ENCODE measurements around the gene CEP250.
A peak's percentile ranks its signal among the peaks of the same experiment; 100 is the strongest.

The CEP250 gene

GRCh38 chr20:35454881-35455609, at the start of gene CEP250:
Gene CEP250, plus strand, starts transcription at chr20:35455598. Its CDS starts 6,770 bp downstream, at chr20:35462368.
- peak within 1 kb of the TSS; percentile 98 for H3K9ac ChIP-seq (ENCODE audit: low read length)

GRCh38 chr20:35405775-35406174, 49.6 kb upstream of the CEP250 start:
- Histone ChIP-seq H3K4me3 (ENCODE audit: low read length) (no peak overlapping the region), H3K9me3 (ENCODE audit: control insufficient read depth, low read length) (peaks cover 4% of the 10 kb centered on the region), H3K4me1 (ENCODE audit: control insufficient read depth, insufficient read depth, low read length) (peaks cover 2% of the 10 kb centered on the region), H3K9ac (ENCODE audit: low read length) (no peak overlapping the region), H3K27me3 (replicated peaks; ENCODE audit: control insufficient read depth, insufficient read depth, low read length) (no peaks in the 10 kb centered on the region), H3K36me3 (ENCODE audit: control insufficient read depth, insufficient read depth, low read length, severe bottlenecking) (peaks cover 41% of the 10 kb centered on the region)
- no peak for DNase-seq (ENCODE audit: low read depth)

More at GRCh38 chr20:35454881-35455609, at the start of gene CEP250:
- Histone ChIP-seq H3K27me3 (replicated peaks; ENCODE audit: control insufficient read depth, insufficient read depth, low read length) (no peaks in the 10 kb centered on the region), H3K4me3 (ENCODE audit: low read length) (peak within 1 kb of the TSS; percentile 99), H3K36me3 (ENCODE audit: control insufficient read depth, insufficient read depth, low read length, severe bottlenecking) (peaks cover 3% of the 10 kb centered on the region), H3K4me1 (ENCODE audit: control insufficient read depth, insufficient read depth, low read length) (peaks cover 9% of the 10 kb centered on the region), H3K9me3 (ENCODE audit: control insufficient read depth, low read length) (no peaks in the 10 kb centered on the region)
- peak; percentile 97 for DNase-seq (ENCODE audit: low read depth)

GRCh38 chr20:35408270-35408669, 47.1 kb upstream of the CEP250 start:
- Histone ChIP-seq H3K27me3 (replicated peaks; ENCODE audit: control insufficient read depth, insufficient read depth, low read length) (no peaks in the 10 kb centered on the region), H3K4me1 (ENCODE audit: control insufficient read depth, insufficient read depth, low read length) (peaks cover 7% of the 10 kb centered on the region), H3K4me3 (ENCODE audit: low read length) (no peak overlapping the region), H3K9me3 (ENCODE audit: control insufficient read depth, low read length) (peaks cover 4% of the 10 kb centered on the region), H3K9ac (ENCODE audit: low read length) (no peak overlapping the region), H3K36me3 (ENCODE audit: control insufficient read depth, insufficient read depth, low read length, severe bottlenecking) (peaks cover 35% of the 10 kb centered on the region)
- DNase-seq (ENCODE audit: low read depth) = no peak

- Histone ChIP-seq H3K27me3 (replicated peaks; ENCODE audit: control insufficient read depth, insufficient read depth, low read length) (no peaks in the 10 kb centered on the region), H3K9ac (ENCODE audit: low read length) (no peak overlapping the region), H3K4me1 (ENCODE audit: control insufficient read depth, insufficient read depth, low read length) (peaks cover 7% of the 10 kb centered on the region), H3K4me3 (ENCODE audit: low read length) (no peak overlapping the region), H3K9me3 (ENCODE audit: control insufficient read depth, low read length) (peaks cover 4% of the 10 kb centered on the region), H3K36me3 (ENCODE audit: control insufficient read depth, insufficient read depth, low read length, severe bottlenecking) (peaks cover 34% of the 10 kb centered on the region)
- DNase-seq (ENCODE audit: low read depth) = no peak
Observed at GRCh38 chr20:35409542-35409941, 45.9 kb upstream of the CEP250 start.

GRCh38 chr20:35410613-35411012, 44.8 kb upstream of the CEP250 start:
- no peak for DNase-seq (ENCODE audit: low read depth)
- H3K9me3 ChIP-seq (ENCODE audit: control insufficient read depth, low read length) = peaks cover 4% of the 10 kb centered on the region
- peaks cover 34% of the 10 kb centered on the region for H3K36me3 ChIP-seq (ENCODE audit: control insufficient read depth, insufficient read depth, low read length, severe bottlenecking)
- H3K27me3 ChIP-seq (replicated peaks; ENCODE audit: control insufficient read depth, insufficient read depth, low read length) = no peaks in the 10 kb centered on the region
- peak overlapping the region; percentile 99 for H3K4me3 ChIP-seq (ENCODE audit: low read length)
- peaks cover 7% of the 10 kb centered on the region for H3K4me1 ChIP-seq (ENCODE audit: control insufficient read depth, insufficient read depth, low read length)
- H3K9ac ChIP-seq (ENCODE audit: low read length) = peak overlapping the region; percentile 95

- H3K27me3 ChIP-seq (replicated peaks; ENCODE audit: control insufficient read depth, insufficient read depth, low read length) = no peaks in the 10 kb centered on the region
- H3K36me3 ChIP-seq (ENCODE audit: control insufficient read depth, insufficient read depth, low read length, severe bottlenecking) = no peaks in the 10 kb centered on the region
- no peaks in the 10 kb centered on the region for H3K9me3 ChIP-seq (ENCODE audit: control insufficient read depth, low read length)
- H3K4me3 ChIP-seq (ENCODE audit: low read length) = no peak overlapping the region
- no peak for DNase-seq (ENCODE audit: low read depth)
- H3K4me1 ChIP-seq (ENCODE audit: control insufficient read depth, insufficient read depth, low read length) = no peaks in the 10 kb centered on the region
- no peak overlapping the region for H3K9ac ChIP-seq (ENCODE audit: low read length)
Observed at GRCh38 chr20:35421322-35421721, 34.1 kb upstream of the CEP250 start.

- no peaks in the 10 kb centered on the region for H3K9me3 ChIP-seq (ENCODE audit: control insufficient read depth, low read length)
- no peaks in the 10 kb centered on the region for H3K27me3 ChIP-seq (replicated peaks; ENCODE audit: control insufficient read depth, insufficient read depth, low read length)
- peaks cover 25% of the 10 kb centered on the region for H3K4me1 ChIP-seq (ENCODE audit: control insufficient read depth, insufficient read depth, low read length)
- no peak overlapping the region for H3K9ac ChIP-seq (ENCODE audit: low read length)
- no peak for DNase-seq (ENCODE audit: low read depth)
- H3K4me3 ChIP-seq (ENCODE audit: low read length) = no peak overlapping the region
- H3K36me3 ChIP-seq (ENCODE audit: control insufficient read depth, insufficient read depth, low read length, severe bottlenecking) = peaks cover 8% of the 10 kb centered on the region
Observed at GRCh38 chr20:35431621-35432429, 23.6 kb upstream of the CEP250 start.

- no peak overlapping the region for H3K9ac ChIP-seq (ENCODE audit: low read length)
- no peaks in the 10 kb centered on the region for H3K27me3 ChIP-seq (replicated peaks; ENCODE audit: control insufficient read depth, insufficient read depth, low read length)
- peaks cover 8% of the 10 kb centered on the region for H3K36me3 ChIP-seq (ENCODE audit: control insufficient read depth, insufficient read depth, low read length, severe bottlenecking)
- H3K9me3 ChIP-seq (ENCODE audit: control insufficient read depth, low read length) = no peaks in the 10 kb centered on the region
- no peak overlapping the region for H3K4me3 ChIP-seq (ENCODE audit: low read length)
- DNase-seq (ENCODE audit: low read depth) = no peak
- peaks cover 27% of the 10 kb centered on the region for H3K4me1 ChIP-seq (ENCODE audit: control insufficient read depth, insufficient read depth, low read length)
Observed at GRCh38 chr20:35432430-35432735, 23.0 kb upstream of the CEP250 start.

GRCh38 chr20:35433337-35433736, 22.1 kb upstream of the CEP250 start:
- no peak overlapping the region for H3K9ac ChIP-seq (ENCODE audit: low read length)
- H3K4me3 ChIP-seq (ENCODE audit: low read length) = no peak overlapping the region
- no peaks in the 10 kb centered on the region for H3K27me3 ChIP-seq (replicated peaks; ENCODE audit: control insufficient read depth, insufficient read depth, low read length)
- H3K9me3 ChIP-seq (ENCODE audit: control insufficient read depth, low read length) = no peaks in the 10 kb centered on the region
- peaks cover 8% of the 10 kb centered on the region for H3K36me3 ChIP-seq (ENCODE audit: control insufficient read depth, insufficient read depth, low read length, severe bottlenecking)
- no peak for DNase-seq (ENCODE audit: low read depth)
- H3K4me1 ChIP-seq (ENCODE audit: control insufficient read depth, insufficient read depth, low read length) = peaks cover 35% of the 10 kb centered on the region

- peak overlapping the region; percentile 13 for H3K4me3 ChIP-seq (ENCODE audit: low read length)
- H3K36me3 ChIP-seq (ENCODE audit: control insufficient read depth, insufficient read depth, low read length, severe bottlenecking) = peaks cover 8% of the 10 kb centered on the region
- H3K9ac ChIP-seq (ENCODE audit: low read length) = peak overlapping the region; percentile 2
- no peaks in the 10 kb centered on the region for H3K27me3 ChIP-seq (replicated peaks; ENCODE audit: control insufficient read depth, insufficient read depth, low read length)
- peaks cover 41% of the 10 kb centered on the region for H3K4me1 ChIP-seq (ENCODE audit: control insufficient read depth, insufficient read depth, low read length)
- no peaks in the 10 kb centered on the region for H3K9me3 ChIP-seq (ENCODE audit: control insufficient read depth, low read length)
- DNase-seq (ENCODE audit: low read depth) = no peak
Observed at GRCh38 chr20:35434085-35435005, 21.1 kb upstream of the CEP250 start.

- Histone ChIP-seq H3K36me3 (ENCODE audit: control insufficient read depth, insufficient read depth, low read length, severe bottlenecking) (peaks cover 8% of the 10 kb centered on the region), H3K9ac (ENCODE audit: low read length) (peak overlapping the region; percentile 78), H3K4me1 (ENCODE audit: control insufficient read depth, insufficient read depth, low read length) (peaks cover 41% of the 10 kb centered on the region), H3K9me3 (ENCODE audit: control insufficient read depth, low read length) (no peaks in the 10 kb centered on the region), H3K27me3 (replicated peaks; ENCODE audit: control insufficient read depth, insufficient read depth, low read length) (no peaks in the 10 kb centered on the region), H3K4me3 (ENCODE audit: low read length) (peak overlapping the region; percentile 78)
- DNase-seq (ENCODE audit: low read depth) = no peak
Observed at GRCh38 chr20:35436177-35436573, 19.2 kb upstream of the CEP250 start.
